ENCODE results near the gene BTBD9. TPM values are rescaled to one million over a fixed set of nuclear protein-coding genes. Genes with fewer than 3 reads are reported as not detected.

The BTBD9 gene
- total RNA-seq, 1 experiment from 2014 or later = 8.9 TPM

DNA sequence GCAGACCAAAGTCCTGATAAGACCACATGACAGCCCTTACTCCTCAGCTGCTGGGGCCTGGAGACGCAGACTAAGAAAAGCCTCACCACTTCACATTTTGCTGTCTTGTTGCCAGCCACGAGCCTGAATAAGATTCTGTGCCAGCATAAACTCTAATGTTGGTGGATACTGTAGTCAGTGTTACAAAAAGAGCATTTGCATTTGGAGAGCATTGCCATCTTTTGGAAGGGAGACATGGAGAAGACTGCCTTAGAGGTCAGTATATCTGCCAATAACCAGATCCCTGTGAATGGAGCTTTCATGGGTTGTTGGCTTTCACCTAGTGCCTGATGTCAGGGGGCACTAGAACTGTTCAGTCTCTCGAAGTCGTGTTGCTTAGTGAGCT is 505.0 kb downstream of the BTBD9 start:
- Mint-ChIP-seq H3K4me3 (no peak overlapping the region), H3K27me3 (ENCODE audit: low read depth) (no peaks in the 10 kb centered on the region), H3K27ac (peak overlapping the region in 2 of 3 experiments; percentile 2 to 4; a peak in 1 of 7 replicates), H3K9me3 (no peaks in the 10 kb centered on the region), H3K36me3 (ENCODE audit: insufficient read depth in 1 of 3, low read depth in 3 of 3) (peaks cover 0 to 8% (median 0%) of the 10 kb centered on the region in 3 experiments; a peak in 3 of 7 replicates), H3K4me1 (peaks cover 36 to 39% of the 10 kb centered on the region in 2 experiments)
- H2BK20ac ChIP-seq (ENCODE audit: low read depth, low read length, poor library complexity, severe bottlenecking) = no peak overlapping the region
- no peak overlapping the region for H3K4ac ChIP-seq (ENCODE audit: low read depth, low read length)
- H2BK12ac ChIP-seq (ENCODE audit: insufficient read length, low read depth, low read length) = no peak overlapping the region
- H2AK5ac ChIP-seq (ENCODE audit: insufficient read length, low read length) = no peak overlapping the region
- H3K27me3 ChIP-seq (ENCODE audit: insufficient read depth, low read length) = no peaks in the 10 kb centered on the region
- H2BK15ac ChIP-seq (ENCODE audit: low read depth, low read length) = no peak overlapping the region
- DNase-seq = no peak
- peaks cover 3% of the 10 kb centered on the region; the same call in 1 of the 2 replicates for H3K4me1 ChIP-seq (ENCODE audit: insufficient read depth, low read length)
- H3K18ac ChIP-seq (ENCODE audit: insufficient read length, low read depth, low read length) = no peak overlapping the region
- H4K8ac ChIP-seq (replicated peaks; ENCODE audit: insufficient read length, low read depth, low read length) = no peak overlapping the region
- H3K79me1 ChIP-seq (ENCODE audit: insufficient read depth, low read depth, low read length, poor library complexity, severe bottlenecking) = peaks cover 3% of the 10 kb centered on the region
- H2AFZ ChIP-seq (ENCODE audit: low read length) = no peak overlapping the region
- H3K9me3 ChIP-seq (ENCODE audit: control insufficient read depth, low read depth, low read length) = no peaks in the 10 kb centered on the region
- H2BK5ac ChIP-seq (ENCODE audit: insufficient read length, low read length) = no peak overlapping the region
- no peak overlapping the region for H3T11ph ChIP-seq (ENCODE audit: low read length)
- no peaks in the 10 kb centered on the region for H3K79me2 ChIP-seq (ENCODE audit: insufficient read depth, low read length)
- no peak overlapping the region for H3K14ac ChIP-seq (ENCODE audit: insufficient read depth, low read length)
- H3K23me2 ChIP-seq (ENCODE audit: insufficient read length, low read depth, low read length, poor library complexity, severe bottlenecking) = no peaks in the 10 kb centered on the region
- H4K5ac ChIP-seq (ENCODE audit: insufficient read length, low read depth, low read length) = no peak overlapping the region
- no peak overlapping the region for H3K4me2 ChIP-seq (ENCODE audit: insufficient read depth, insufficient read length, low read length)
- no peak overlapping the region for H3K23ac ChIP-seq (ENCODE audit: insufficient read length, low read depth, low read length)
- WGBS (ENCODE audit: extremely low coverage, insufficient read length, low lambda C conversion rate) = no CpG with 5 or more reads among the region's 4 CpGs
- no peak overlapping the region for H3K27ac ChIP-seq (ENCODE audit: insufficient read length, low read depth, low read length)
- no peak overlapping the region for H3K56ac ChIP-seq (ENCODE audit: insufficient read length, low read depth, low read length)
- no peak overlapping the region for H2BK120ac ChIP-seq (ENCODE audit: low read depth, low read length, poor library complexity, severe bottlenecking)
- H4K91ac ChIP-seq (ENCODE audit: insufficient read length, low read depth, low read length) = no peak overlapping the region
- TF ChIP-seq, protein P1, sequence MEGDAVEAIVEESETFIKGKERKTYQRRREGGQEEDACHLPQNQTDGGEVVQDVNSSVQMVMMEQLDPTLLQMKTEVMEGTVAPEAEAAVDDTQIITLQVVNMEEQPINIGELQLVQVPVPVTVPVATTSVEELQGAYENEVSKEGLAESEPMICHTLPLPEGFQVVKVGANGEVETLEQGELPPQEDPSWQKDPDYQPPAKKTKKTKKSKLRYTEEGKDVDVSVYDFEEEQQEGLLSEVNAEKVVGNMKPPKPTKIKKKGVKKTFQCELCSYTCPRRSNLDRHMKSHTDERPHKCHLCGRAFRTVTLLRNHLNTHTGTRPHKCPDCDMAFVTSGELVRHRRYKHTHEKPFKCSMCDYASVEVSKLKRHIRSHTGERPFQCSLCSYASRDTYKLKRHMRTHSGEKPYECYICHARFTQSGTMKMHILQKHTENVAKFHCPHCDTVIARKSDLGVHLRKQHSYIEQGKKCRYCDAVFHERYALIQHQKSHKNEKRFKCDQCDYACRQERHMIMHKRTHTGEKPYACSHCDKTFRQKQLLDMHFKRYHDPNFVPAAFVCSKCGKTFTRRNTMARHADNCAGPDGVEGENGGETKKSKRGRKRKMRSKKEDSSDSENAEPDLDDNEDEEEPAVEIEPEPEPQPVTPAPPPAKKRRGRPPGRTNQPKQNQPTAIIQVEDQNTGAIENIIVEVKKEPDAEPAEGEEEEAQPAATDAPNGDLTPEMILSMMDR (conservative IDR thresholded peaks at IDR 0.05) = no peak
- no peak overlapping the region for H3K9ac ChIP-seq (ENCODE audit: extremely low read depth, insufficient read length, low read length)
- no peaks in the 10 kb centered on the region for H4K20me1 ChIP-seq (ENCODE audit: control insufficient read depth, insufficient read depth, insufficient read length)

All from H9 (cell line).